Psoas muscle (tissue), 8 donors: ENCODE results near the gene TLE4. TPM values are rescaled to one million over a fixed set of nuclear protein-coding genes. Genes with fewer than 3 reads are reported as not detected.

Experiments used
- ATAC-seq, 4 donors: fragments of 200-7000 bp; cut with Tn5 transposase; one replicate each; pipeline ENCODE4 v1.9.1; 2020; ENCODE audit warnings: moderate library complexity in 3 of 4, mild to moderate bottlenecking in 2 of 4
- DNase-seq, 2 donors: peaks; one replicate each; pipeline ENCODE4 v3.0.0-alpha.2; 2020
- H3K27ac ChIP-seq: fragments of 200-600 bp; one replicate; pipeline ENCODE4 v1.8.0; 2022
- H3K27me3 ChIP-seq, 3 donors: fragments of 200-600 bp in 1 of 3; one replicate each; pipeline versions ENCODE4 v1.6.1 to v1.8.0; 2013 to 2022; ENCODE audit warnings: low read length in 2 of 3, mild to moderate bottlenecking in 2 of 3, moderate library complexity in 1 of 3; ENCODE audit not compliant: insufficient read depth in 3 of 3
- H3K36me3 ChIP-seq, 2 donors: fragments of 200-600 bp in 1 of 2; one replicate each; pipeline versions ENCODE4 v1.6.1 to v1.8.0; 2013 to 2022; ENCODE audit warnings: low read depth in 1 of 2, mild to moderate bottlenecking in 1 of 2, moderate library complexity in 1 of 2; ENCODE audit not compliant: insufficient read depth in 1 of 2
- H3K4me1 ChIP-seq: fragments of 200-600 bp; one replicate; pipeline ENCODE4 v1.8.0; 2022
- H3K4me3 ChIP-seq: fragments of 200-600 bp; one replicate; pipeline ENCODE4 v1.8.0; 2022; ENCODE audit warnings: mild to moderate bottlenecking
- H3K9me3 ChIP-seq: fragments of 200-600 bp; one replicate; pipeline ENCODE4 v1.8.0; 2022
- CTCF ChIP-seq: fragments of 200-600 bp; IDR thresholded peaks from one replicate; pipeline ENCODE4 v1.8.0; 2022; ENCODE audit warnings: antibody characterized with exemption
- WGBS, 3 donors: extraction: QIAGEN DNeasy Blood & Tissue Kit; methylation state at CpG; one replicate each; pipeline versions ENCODE4 v1.1.6 to v1.1.7; 2013; 5-methylcytosine and 5-hydroxymethylcytosine counted together
- intact Hi-C, 2 donors: fragments of 100-400 bp; cut with DNase I; formaldehyde crosslinking; loops; one replicate each; pipeline versions ENCODE4 v1.11.0 to v1.14.2; 2022
- polyA plus RNA-seq, 3 donors: library from polyadenylated mRNA; stranded (reverse); fragments of 200-250 nt; gene quantifications; one replicate each; pipeline ENCODE4 v1.2.3, GENCODE V29; 2013
- total RNA-seq, 4 donors: library from RNA; stranded (reverse); fragmentation: NEBNext Ultra II Directional in 2 of 4; extraction: Animal tissue kit (Norgen Biotek cat#: 25700) in 2 of 4; gene quantifications; one replicate each; pipeline versions ENCODE4 v1.2.1 to v1.2.4, GENCODE V29; 2021 to 2023
- donor health status: healthy with polysubstance abuse.
- donor health status: DM: no; HTN: no; CAD: no; lungs with moderate emphysema.
- donor health status: Bipolar disorder and iron deficiency.
- donor health status: healthy.
- donor health status: DM: yes; HTN: yes; CAD: no.
- donor health status: DM: no; HTN: no; CAD: no.
- donor health status: DM: no; HTN: no; CAD: no.
- donor health status: DM: yes; HTN: yes; CAD: no.

The TLE4 gene
- total and polyA plus RNA-seq, 7 donors, result 5.1 to 51.9 (median 18.5) TPM

- no peak for TF ChIP-seq CTCF
- intact Hi-C loops, result no loop called here
- no peak for ATAC-seq
These were observed 60.3 kb downstream of the TLE4 start for GRCh38 chr9:79632060-79632459.

GRCh38 chr9:79632705-79633104 is 60.9 kb downstream of the TLE4 start:
- DNase-seq (no peak), ATAC-seq (no peak)
- no peaks in the 10 kb centered on the region for H3K9me3 ChIP-seq
- no peaks in the 10 kb centered on the region for H3K27me3 ChIP-seq
- TF ChIP-seq CTCF, result no peak
- no peak overlapping the region for H3K27ac ChIP-seq
- no peaks in the 10 kb centered on the region for H3K36me3 ChIP-seq
- H3K4me3 ChIP-seq, result no peak overlapping the region
- no peaks in the 10 kb centered on the region for H3K4me1 ChIP-seq
- intact Hi-C loops, result no loop called here
- 71 to 76% (median 75%) methylated on average over 1 of the region's 1 CpG for WGBS, 3 donors

More at GRCh38 chr9:79632060-79632459, 60.3 kb downstream of the TLE4 start:
- Histone ChIP-seq H3K9me3 (no peaks in the 10 kb centered on the region), H3K27me3 (no peaks in the 10 kb centered on the region), H3K27ac (no peak overlapping the region), H3K36me3 (no peaks in the 10 kb centered on the region), H3K4me1 (no peaks in the 10 kb centered on the region), H3K4me3 (no peak overlapping the region)
- DNase-seq, result no peak
- WGBS, 3 donors, result 97 to 98% (median 98%) methylated on average over 5 of the region's 5 CpGs

- no peaks in the 10 kb centered on the region for H3K36me3 ChIP-seq
- TF ChIP-seq CTCF, result no peak
- ATAC-seq, result no peak
- intact Hi-C loops, result no loop called here
- DNase-seq, result no peak
- H3K9me3 ChIP-seq, result no peaks in the 10 kb centered on the region
- H3K27ac ChIP-seq, result no peak overlapping the region
- no peaks in the 10 kb centered on the region for H3K27me3 ChIP-seq
- 79 to 86% (median 81%) methylated on average over 3 of the region's 3 CpGs for WGBS, 3 donors
- H3K4me1 ChIP-seq, result no peaks in the 10 kb centered on the region
- no peak overlapping the region for H3K4me3 ChIP-seq
These were observed 61.8 kb downstream of the TLE4 start for GRCh38 chr9:79633558-79633957.

GRCh38 chr9:79637177-79637925 is 65.6 kb downstream of the TLE4 start:
- 67 to 73% (median 69%) methylated on average over 2 of the region's 2 CpGs for WGBS, 3 donors
- ATAC-seq (no peak), DNase-seq (no peak)
- no peak for TF ChIP-seq CTCF
- Histone ChIP-seq H3K36me3 (no peaks in the 10 kb centered on the region), H3K4me1 (no peaks in the 10 kb centered on the region), H3K4me3 (no peak overlapping the region), H3K27me3 (no peaks in the 10 kb centered on the region), H3K27ac (no peak overlapping the region), H3K9me3 (no peaks in the 10 kb centered on the region)
- intact Hi-C loops, result no loop called here

GRCh38 chr9:79638806-79639205 is 67.0 kb downstream of the TLE4 start:
- intact Hi-C loops, result no loop called here
- no peaks in the 10 kb centered on the region for H3K9me3 ChIP-seq
- H3K4me3 ChIP-seq, result no peak overlapping the region
- no peaks in the 10 kb centered on the region for H3K36me3 ChIP-seq
- H3K27ac ChIP-seq, result no peak overlapping the region
- no peak for DNase-seq
- H3K27me3 ChIP-seq, result no peaks in the 10 kb centered on the region
- WGBS, 3 donors, result 98% methylated on average over 2 of the region's 2 CpGs
- peaks cover 4% of the 10 kb centered on the region for H3K4me1 ChIP-seq
- ATAC-seq, result no peak
- no peak for TF ChIP-seq CTCF
